ENCODE results near the gene SERPINA9. TPM values are rescaled to one million over a fixed set of nuclear protein-coding genes. Genes with fewer than 3 reads are reported as not detected.
"Not testable (repeated sequence)": the region's sequence is repeated elsewhere in the genome, so short reads cannot be mapped to it uniquely, and the experiment has no call there.

Gene SERPINA9
- total and polyA plus RNA-seq, 4 experiments from 2014 or later, result not detected

DNA sequence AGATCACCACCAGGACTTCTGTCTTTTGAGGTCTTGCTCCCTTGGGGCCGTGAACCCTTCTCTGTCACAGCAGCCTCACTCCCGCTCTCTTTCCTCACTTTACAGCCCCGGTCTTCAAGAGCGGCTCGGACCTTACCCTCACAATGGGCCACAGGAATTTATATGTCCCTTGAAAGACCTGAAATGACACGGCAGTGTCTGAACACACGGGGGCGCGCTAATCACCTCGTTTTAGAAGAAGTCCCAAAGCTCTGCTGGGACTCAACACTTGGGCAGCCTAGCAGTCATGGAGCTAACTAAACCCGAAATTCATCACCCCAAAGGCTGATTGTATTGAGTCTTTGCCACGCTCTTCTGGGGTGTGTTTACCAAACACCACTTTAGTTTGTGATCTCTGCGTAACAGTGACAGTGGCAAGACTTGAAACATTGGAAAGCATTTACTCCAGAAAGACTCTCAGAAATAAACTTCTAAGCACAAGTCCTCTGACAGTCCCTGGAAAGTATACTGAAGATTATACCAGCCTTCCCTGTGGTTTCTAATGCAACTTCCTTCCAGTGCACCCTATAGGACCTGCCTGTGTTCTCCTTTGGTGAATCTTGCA, 52.4 kb downstream of the SERPINA9 start:
- peaks cover 0 to 14% (median under 1%) of the 10 kb centered on the region in 8 donors for H3K9me3 Mint-ChIP-seq
- H3K4me1 Mint-ChIP-seq, result peaks cover 0 to 4% (median 2%) of the 10 kb centered on the region in 4 donors
- POLR2A ChIA-PET (ENCODE audit: partially characterized antibody), result no interaction called here
- H3K4me3 ChIP-seq (ENCODE audit: low read length in 2 of 2), result no peak overlapping the region
- intact Hi-C loops (cut with micrococcal nuclease), result no loop called here
- CTCF ChIA-PET (ENCODE audit: partially characterized antibody), result interaction anchor here (1.4 kb wide), 1 partner anchor 9 kb away, joined by 4 read pairs; no protein-coding TSS in a partner anchor
- no peaks in the 10 kb centered on the region for H3K36me3 Mint-ChIP-seq
- no peaks in the 10 kb centered on the region for H3K9me3 ChIP-seq (ENCODE audit: control insufficient read depth in 1 of 2, low read length in 2 of 2)
- no peak overlapping the region for H3K4me3 Mint-ChIP-seq
- H3K27ac Mint-ChIP-seq, result peak overlapping the region in 2 of 7 donors; percentile 9 to 74
- H3K27me3 Mint-ChIP-seq, result peaks cover 12 to 17% of the 10 kb centered on the region in 2 donors
- no peaks in the 10 kb centered on the region for H3K36me3 ChIP-seq (ENCODE audit: insufficient read depth, low read length)
- no peak for DNase-seq
- no peaks in the 10 kb centered on the region for H3K4me1 ChIP-seq (ENCODE audit: insufficient read depth, low read length)
- H3K27ac ChIP-seq (ENCODE audit: low read depth, low read length), result no peak overlapping the region
- no peaks in the 10 kb centered on the region for H3K27me3 ChIP-seq (ENCODE audit: insufficient read depth, low read length)

DNA sequence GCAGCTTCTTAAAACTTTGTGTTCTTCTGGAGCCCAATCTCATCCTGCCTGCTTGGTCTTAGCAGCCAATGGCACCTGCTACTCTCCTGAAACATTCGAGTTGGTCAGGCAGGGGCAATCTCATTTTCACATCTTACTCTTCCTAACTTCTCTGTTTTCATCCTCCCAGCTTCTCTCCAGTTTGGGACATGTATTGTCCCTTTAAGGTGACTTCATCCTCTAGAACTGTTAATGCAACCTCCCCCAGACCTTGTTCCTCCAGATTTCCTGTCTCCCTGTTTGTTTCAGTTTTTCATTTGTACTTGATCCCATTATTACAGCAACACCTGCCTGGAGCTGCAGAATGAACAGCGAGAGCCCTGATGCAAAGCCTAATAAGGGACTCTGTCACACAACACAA, 54.7 kb downstream of the SERPINA9 start:
- H3K27me3 ChIP-seq (ENCODE audit: insufficient read depth, low read length), result no peaks in the 10 kb centered on the region
- Mint-ChIP-seq H3K4me3 (no peak overlapping the region), H3K36me3 (no peaks in the 10 kb centered on the region), H3K27ac (no peak overlapping the region), H3K9me3 (peaks cover 0 to 25% (median 5%) of the 10 kb centered on the region in 8 donors), H3K27me3 (peaks cover 16 to 20% of the 10 kb centered on the region in 2 donors), H3K4me1 (peaks cover 0 to 4% (median 2%) of the 10 kb centered on the region in 4 donors)
- no peak overlapping the region for H3K27ac ChIP-seq (ENCODE audit: low read depth, low read length)
- no peaks in the 10 kb centered on the region for H3K36me3 ChIP-seq (ENCODE audit: insufficient read depth, low read length)
- no peak overlapping the region for H3K4me3 ChIP-seq (ENCODE audit: low read length in 2 of 2)
- ChIA-PET POLR2A (ENCODE audit: partially characterized antibody) (no interaction called here), CTCF (ENCODE audit: partially characterized antibody) (interaction anchor here (1.3 kb wide), 1 partner anchor 64 kb away, joined by 3 read pairs; no protein-coding TSS in a partner anchor)
- DNase-seq, result no peak
- H3K4me1 ChIP-seq (ENCODE audit: insufficient read depth, low read length), result no peaks in the 10 kb centered on the region
- intact Hi-C loops (cut with micrococcal nuclease), result no loop called here
- H3K9me3 ChIP-seq (ENCODE audit: control insufficient read depth in 1 of 2, low read length in 2 of 2), result no peaks in the 10 kb centered on the region

DNA sequence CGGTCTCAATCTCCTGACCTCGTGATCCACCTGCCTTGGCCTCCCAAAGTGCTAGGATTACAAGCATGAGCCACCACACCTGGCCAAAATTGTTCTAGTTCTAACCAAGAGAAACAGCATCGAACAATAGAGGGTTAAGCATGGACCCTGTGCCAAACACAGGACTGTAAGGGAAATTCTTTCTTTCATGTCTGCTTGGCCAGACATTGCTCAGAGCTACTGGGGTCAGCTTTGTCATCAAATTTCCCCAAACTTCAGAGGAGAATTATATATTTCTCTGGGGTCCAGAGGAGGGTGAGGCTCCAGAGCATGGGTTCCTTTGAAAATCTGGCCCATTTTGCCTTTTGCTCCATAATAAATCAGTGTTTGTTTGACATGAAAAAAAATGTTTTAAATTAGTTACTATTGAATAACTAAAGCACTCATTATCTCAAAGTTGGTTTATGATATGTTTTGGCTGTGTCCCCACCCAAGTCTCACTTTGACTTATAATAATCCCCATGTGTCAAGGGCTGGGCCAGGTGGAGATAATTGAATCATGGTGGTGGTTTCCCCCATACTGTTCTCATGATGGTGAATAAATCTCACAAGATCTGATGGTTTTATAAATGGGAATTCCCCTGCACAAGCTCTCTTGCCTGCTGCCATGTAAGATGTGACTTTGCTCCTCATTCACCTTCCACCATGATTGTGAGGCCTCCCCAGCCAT, 58.3 kb downstream of the SERPINA9 start:
- peaks cover 2 to 32% (median 8%) of the 10 kb centered on the region in 8 donors for H3K9me3 Mint-ChIP-seq
- intact Hi-C loops (cut with micrococcal nuclease), result not testable (repeated sequence)

More for the DNA sequence above, 58.3 kb downstream of the SERPINA9 start:
- H3K27me3 Mint-ChIP-seq, result peaks cover 17 to 20% of the 10 kb centered on the region in 2 donors
- H3K36me3 Mint-ChIP-seq; H3K4me3 Mint-ChIP-seq; H3K36me3 ChIP-seq (ENCODE audit: insufficient read depth, low read length); H3K27ac Mint-ChIP-seq; H3K9me3 ChIP-seq (ENCODE audit: control insufficient read depth in 1 of 2, low read length in 2 of 2); CTCF ChIA-PET (ENCODE audit: partially characterized antibody); H3K4me3 ChIP-seq (ENCODE audit: low read length in 2 of 2); H3K4me1 ChIP-seq (ENCODE audit: insufficient read depth, low read length); H3K27me3 ChIP-seq (ENCODE audit: insufficient read depth, low read length); H3K27ac ChIP-seq (ENCODE audit: low read depth, low read length); POLR2A ChIA-PET (ENCODE audit: partially characterized antibody); DNase-seq; H3K4me1 Mint-ChIP-seq: not testable (repeated sequence)

Other genes starting within 250 kb of the SERPINA9 start
- gene SERPINA10, start 182.9 kb downstream of the SERPINA9 start, total RNA-seq, result not detected
- not detected for gene SERPINA10, start 182.9 kb downstream of the SERPINA9 start, polyA plus RNA-seq
- gene SERPINA6, start 152.9 kb downstream of the SERPINA9 start, total RNA-seq, result not detected
- gene SERPINA6, start 152.9 kb downstream of the SERPINA9 start, polyA plus RNA-seq, result not detected
- not detected for gene SERPINA2, start 109.5 kb downstream of the SERPINA9 start, total RNA-seq
- not detected for gene SERPINA2, start 109.5 kb downstream of the SERPINA9 start, polyA plus RNA-seq
- under 1 TPM; 0.44 to 0.58 TPM for gene SERPINA1, start 87.6 kb downstream of the SERPINA9 start, total RNA-seq
- not detected for gene SERPINA1, start 87.6 kb downstream of the SERPINA9 start, polyA plus RNA-seq
- gene SERPINA11, start 23.4 kb downstream of the SERPINA9 start, total RNA-seq, result not detected
- not detected for gene SERPINA11, start 23.4 kb downstream of the SERPINA9 start, polyA plus RNA-seq
- not detected for gene SERPINA12, start 33.3 kb upstream of the SERPINA9 start, total RNA-seq
- gene SERPINA12, start 33.3 kb upstream of the SERPINA9 start, polyA plus RNA-seq, result not detected
- gene SERPINA4, start 85.2 kb upstream of the SERPINA9 start, total RNA-seq, result not detected
- gene SERPINA4, start 85.2 kb upstream of the SERPINA9 start, polyA plus RNA-seq, result not detected
- gene SERPINA5, start 105.2 kb upstream of the SERPINA9 start, total RNA-seq, result not detected
- gene SERPINA5, start 105.2 kb upstream of the SERPINA9 start, polyA plus RNA-seq, result not detected
- gene SERPINA3, start 136.2 kb upstream of the SERPINA9 start, total RNA-seq, result not detected
- gene SERPINA3, start 136.2 kb upstream of the SERPINA9 start, polyA plus RNA-seq, result not detected